OCI-LY3 (cell line): Measurements from ENCODE around the gene ARRDC1.
"Not testable (repeated sequence)": the region's sequence is repeated elsewhere in the genome, so short reads cannot be mapped to it uniquely, and the experiment has no call there.

ENCODE experiments used
- CTCF ChIP-seq: fragments of 200-600, 300-600 bp; sonication (generic); IDR thresholded peaks from 2 replicates; pipeline ENCODE4 v1.5.1; 2014; ENCODE audit warnings: antibody characterized with exemption, low read length, low read depth
- EZH2phosphoT487 ChIP-seq: fragments of 200-600 bp; shearing (Covaris generic); IDR thresholded peaks from 2 replicates; pipeline ENCODE4 v1.6.1; 2018; ENCODE audit warnings: antibody characterized with exemption, mixed run types, low read depth

GRCh38 chr9:137622211-137622610 is 16.7 kb downstream of the ARRDC1 start:
- not testable (repeated sequence) for TF ChIP-seq CTCF, EZH2phosphoT487
